ENCODE results near the gene CABYR. TPM values are rescaled to one million over a fixed set of nuclear protein-coding genes. Genes with fewer than 3 reads are reported as not detected.
A peak's percentile ranks its signal among the peaks of the same experiment; 100 is the strongest.

The CABYR gene
- total RNA-seq, 1 experiment from 2014 or later, result 19.3 TPM

- ChIA-PET POLR2A (no interaction called here), CTCF (interaction anchor here (4.1 kb wide), 1 partner anchor 23 kb away, joined by 18 read pairs; no protein-coding TSS in a partner anchor)
- TF ChIP-seq ATF2 (CRISPR knock-in tag; IDR thresholded peaks at IDR 0.05; ENCODE audit: borderline replicate concordance, low read depth) (no peak), STAT6 (CRISPR knock-in tag; conservative IDR thresholded peaks at IDR 0.05; ENCODE audit: low read depth) (no peak), ZNF121 (CRISPR knock-in tag; IDR thresholded peaks at IDR 0.05) (no peak), CTCF (IDR thresholded peaks at IDR 0.05) (no peak), ZNF423 (CRISPR knock-in tag; IDR thresholded peaks at IDR 0.05) (no peak), ATF3 (CRISPR knock-in tag; conservative IDR thresholded peaks at IDR 0.05) (no peak), MAX (CRISPR knock-in tag; IDR thresholded peaks at IDR 0.05) (no peak), TCF7 (CRISPR knock-in tag; IDR thresholded peaks at IDR 0.05; ENCODE audit: low read depth) (no peak), MLX (CRISPR knock-in tag; IDR thresholded peaks at IDR 0.05) (no peak), TEAD4 (CRISPR knock-in tag; IDR thresholded peaks at IDR 0.05) (no peak), JUN (CRISPR knock-in tag; IDR thresholded peaks at IDR 0.05) (no peak)
- peaks cover 37% of the 10 kb centered on the region for H3K36me3 Mint-ChIP-seq
- H3K9me3 Mint-ChIP-seq, result peaks cover 11% of the 10 kb centered on the region
- DNase-seq (ENCODE audit: low spot score) (no peak), ATAC-seq (no peak)
- H3K27me3 Mint-ChIP-seq (ENCODE audit: low read depth), result no peaks in the 10 kb centered on the region
- peaks cover 9% of the 10 kb centered on the region for H3K4me1 Mint-ChIP-seq
- no peak overlapping the region for H3K4me3 Mint-ChIP-seq
- no peak overlapping the region; the same call in 1 of the 2 replicates for H3K27ac Mint-ChIP-seq
Measured at GRCh38 chr18:24153397-24153796, 14.5 kb downstream of the CABYR start.

- ATAC-seq (no peak), DNase-seq (ENCODE audit: low spot score) (no peak)
- Mint-ChIP-seq H3K27me3 (ENCODE audit: low read depth) (no peaks in the 10 kb centered on the region), H3K27ac (no peak overlapping the region), H3K9me3 (no peaks in the 10 kb centered on the region), H3K4me3 (no peak overlapping the region), H3K4me1 (peaks cover 9% of the 10 kb centered on the region), H3K36me3 (peaks cover 34% of the 10 kb centered on the region)
- no peak for TF ChIP-seq OVOL2 (CRISPR knock-in tag; IDR thresholded peaks at IDR 0.05; ENCODE audit: borderline replicate concordance)
- POLR2A ChIA-PET, result interaction anchor here (1.2 kb wide), 1 partner anchor 19 kb away, joined by 4 read pairs; the partner anchor contains the start of gene CABYR
- CTCF ChIA-PET, result interaction anchor here (1.9 kb wide), 1 partner anchor 19 kb away, joined by 7 read pairs; no protein-coding TSS in a partner anchor
Measured at GRCh38 chr18:24157855-24158254, 19.0 kb downstream of the CABYR start.

- DNase-seq (ENCODE audit: low spot score) (no peak), ATAC-seq (no peak)
- Mint-ChIP-seq H3K36me3 (peaks cover 44% of the 10 kb centered on the region), H3K27me3 (ENCODE audit: low read depth) (no peaks in the 10 kb centered on the region), H3K9me3 (no peaks in the 10 kb centered on the region), H3K4me1 (peaks cover 9% of the 10 kb centered on the region), H3K4me3 (no peak overlapping the region), H3K27ac (peak overlapping the region; percentile 11; the same call in 1 of the 2 replicates)
- POLR2A ChIA-PET, result no interaction called here
- CTCF ChIA-PET, result interaction anchor here (1.1 kb wide), 1 partner anchor 17 kb away, joined by 5 read pairs; no protein-coding TSS in a partner anchor
- TF ChIP-seq KAT7 (CRISPR knock-in tag; IDR thresholded peaks at IDR 0.05; ENCODE audit: borderline replicate concordance) (no peak), NR3C1 (CRISPR knock-in tag; conservative IDR thresholded peaks at IDR 0.05; ENCODE audit: low read depth) (no peak), EMX1 (CRISPR knock-in tag; IDR thresholded peaks at IDR 0.05) (no peak), CTCF (IDR thresholded peaks at IDR 0.05) (no peak), ZNF138 (CRISPR knock-in tag; conservative IDR thresholded peaks at IDR 0.05) (no peak), STAT6 (CRISPR knock-in tag; conservative IDR thresholded peaks at IDR 0.05; ENCODE audit: low read depth) (no peak), HMGXB4 (CRISPR knock-in tag; IDR thresholded peaks at IDR 0.05) (no peak)
Measured at GRCh38 chr18:24160086-24160485, 21.2 kb downstream of the CABYR start.
